Upper lobe of left lung (tissue), 4 donors: Measurements from ENCODE around the gene MYL6B.
A peak's percentile ranks its signal among the peaks of the same experiment; 100 is the strongest.

Experiments
- CTCF ChIP-seq, 6 experiments: fragments of 450-650 bp in 4 of 6; fragments of 200-600 bp in 2 of 6; sonication (generic) in 2 of 6; IDR thresholded peaks; one replicate each; pipeline ENCODE4 v1.5.1; 2016 to 2019; ENCODE audit warnings: antibody characterized with exemption in 6 of 6
- EP300 ChIP-seq, 4 donors: sonication (generic); formaldehyde crosslinking; IDR thresholded peaks; one replicate each; pipeline ENCODE4 v1.5.1; 2017; ENCODE audit warnings: antibody characterized with exemption in 4 of 4, control low read depth in 2 of 4
- POLR2AphosphoS5 ChIP-seq, 2 donors: sonication (generic); formaldehyde crosslinking; IDR thresholded peaks; one replicate each; pipeline ENCODE4 v1.5.1; 2017; ENCODE audit warnings: antibody characterized with exemption in 2 of 2

GRCh38 chr12:56117778-56118687 lies 34.4 kb upstream of the MYL6B start, which contains the start of gene ZC3H10:
- peak in 5 of 6 experiments; percentile 29 to 77 (median 70) for TF ChIP-seq CTCF (IDR thresholded peaks at IDR 0.05)
- TF ChIP-seq EP300 (IDR thresholded peaks at IDR 0.05) = peak in 2 of 4 donors; percentile 57 to 85
- peak; percentile 96 for TF ChIP-seq POLR2AphosphoS5 (IDR thresholded peaks at IDR 0.05)
